Activated CD4-positive, alpha-beta T cell treated with anti-CD3 and anti-CD28 coated beads for 1 hour (primary cell): ENCODE data around the gene SDF2L1.
A peak's percentile ranks its signal among the peaks of the same experiment; 100 is the strongest.
"Not testable (repeated sequence)": the region's sequence is repeated elsewhere in the genome, so short reads cannot be mapped to it uniquely, and the experiment has no call there.

Experiments used
- DNase-seq: peaks from one replicate; pipeline ENCODE4 v3.0.0-alpha.2; 2020

SDF2L1 gene

GRCh38 chr22:21641789-21642583, at the start of gene SDF2L1:
TSS of gene SDF2L1 (plus strand) at chr22:21642302. CDS start at chr22:21642337, 35 bp downstream.
- DNase-seq: peak; percentile 96

DNA sequence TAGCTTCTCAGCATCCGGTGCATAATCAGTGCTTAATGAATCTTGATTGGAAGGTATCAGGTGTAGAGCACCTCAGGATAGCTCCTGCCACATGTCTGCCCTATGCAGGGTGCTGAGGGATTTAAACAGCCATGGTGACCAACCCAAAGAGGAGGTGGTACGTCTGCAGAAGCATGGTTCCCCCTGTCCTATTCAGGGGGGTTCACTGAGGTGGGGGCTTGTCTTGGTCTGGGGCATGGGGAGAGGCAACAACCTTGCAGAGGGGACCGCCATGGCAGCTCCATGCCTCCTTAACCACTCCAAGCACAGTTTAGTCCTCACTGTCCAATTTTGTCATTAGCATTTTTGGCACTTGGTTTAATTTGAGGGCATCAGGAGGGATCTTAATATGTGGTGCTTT, 49.7 kb upstream of the SDF2L1 start:
- no peak for DNase-seq

DNA sequence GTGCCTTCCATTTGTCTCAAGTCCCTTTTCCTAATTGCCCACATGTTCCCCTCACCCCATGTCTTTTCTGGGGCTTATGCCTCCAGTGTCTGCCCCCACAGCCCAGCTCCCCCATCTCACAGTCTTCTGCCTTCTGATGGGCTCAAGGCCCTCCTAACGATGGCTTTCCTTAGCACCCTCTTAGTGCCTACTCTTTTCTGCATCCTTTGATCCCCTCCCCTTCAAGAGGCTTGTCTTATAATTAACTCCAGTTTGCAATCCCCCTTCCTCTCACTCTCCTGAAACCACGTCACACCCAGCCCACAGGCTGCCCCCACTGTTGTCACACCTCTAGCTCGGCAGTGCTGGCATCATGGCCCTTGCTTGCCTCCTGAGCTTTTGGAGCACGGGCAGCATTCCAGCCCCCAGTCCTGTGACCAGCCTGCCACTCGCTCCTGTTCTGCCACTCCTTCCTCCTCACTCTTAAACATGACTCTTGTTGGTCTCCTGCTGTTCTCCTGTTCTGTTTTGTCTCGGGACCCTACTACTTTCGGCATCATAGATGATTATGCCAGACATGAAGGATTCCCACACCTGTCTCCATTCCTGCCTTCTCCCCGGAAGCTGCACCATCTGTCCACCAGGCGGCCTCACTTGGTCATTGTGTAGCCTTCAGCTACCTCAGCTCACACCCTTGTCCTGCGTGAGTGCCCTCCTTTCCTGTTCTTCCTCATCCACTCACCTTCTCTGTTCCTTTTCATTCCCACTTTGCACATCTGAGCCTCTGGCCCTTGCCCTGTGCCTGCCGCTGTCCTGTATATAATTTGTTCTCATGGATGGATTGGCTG, 48.5 kb upstream of the SDF2L1 start:
- no peak for DNase-seq

DNA sequence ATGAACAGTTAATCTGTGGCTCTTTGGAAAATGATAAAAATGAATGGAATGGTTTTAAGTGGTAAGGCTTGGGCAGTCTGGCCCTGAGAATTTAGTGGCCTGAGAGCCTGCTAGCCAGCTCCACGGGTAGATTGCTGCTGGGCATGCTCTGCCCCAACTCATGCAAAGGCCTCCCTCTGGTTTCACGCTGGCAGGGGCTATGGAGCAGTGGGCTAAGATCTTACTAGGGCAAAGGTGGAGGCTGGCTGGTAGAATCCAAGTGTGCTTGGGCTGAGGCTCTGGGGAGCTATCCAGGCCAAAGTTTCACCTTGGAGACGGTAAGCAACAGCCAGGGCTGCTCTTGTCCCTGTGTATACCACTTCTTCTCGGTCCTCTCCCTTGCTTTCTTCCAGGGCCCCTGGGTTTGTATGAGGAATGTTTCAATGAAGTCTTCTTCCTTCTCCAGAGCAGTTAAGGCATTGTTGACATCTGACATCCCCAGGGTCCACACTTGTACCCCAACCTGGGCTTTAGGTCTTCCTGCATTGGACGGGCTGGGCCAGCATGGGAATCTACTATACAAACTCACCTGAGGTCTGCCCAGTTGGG, 47.1 kb upstream of the SDF2L1 start:
- DNase-seq: no peak

DNA sequence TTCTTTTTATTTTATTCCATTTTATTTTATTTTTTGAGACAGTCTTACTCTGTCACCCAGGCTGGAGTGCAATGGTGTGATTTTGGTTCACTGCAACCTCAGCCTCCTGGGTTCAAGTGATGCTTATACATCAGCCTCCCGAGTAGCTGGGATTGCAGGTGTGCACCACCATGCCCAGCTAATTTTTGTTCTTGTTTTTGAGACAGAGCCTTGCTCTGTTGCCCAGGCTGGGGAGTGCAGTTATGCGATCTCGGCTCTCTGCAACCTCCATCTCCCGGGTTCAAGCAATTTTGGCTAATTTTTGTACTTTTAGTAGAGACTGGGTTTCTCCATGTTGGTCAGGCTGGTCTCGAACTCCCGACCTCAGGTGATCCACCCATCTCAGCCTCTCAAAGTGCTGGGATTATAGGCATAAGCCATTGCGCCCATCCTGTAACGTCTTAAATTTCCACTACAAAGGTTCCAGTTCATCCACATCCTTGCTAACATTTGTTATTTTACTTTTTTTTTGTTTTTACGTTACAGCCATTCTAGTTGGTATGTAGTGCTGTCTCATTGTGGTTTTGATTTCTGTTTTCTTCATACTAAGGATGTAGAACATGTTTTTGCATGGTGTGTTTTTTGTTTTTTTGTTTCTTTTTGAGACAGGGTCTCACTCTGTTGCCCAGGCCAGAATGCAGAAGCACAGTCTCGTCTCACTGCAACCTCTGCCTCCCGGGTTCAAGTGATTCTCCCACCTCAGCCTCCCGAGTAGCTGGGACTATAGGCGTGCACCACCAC, 45.6 kb upstream of the SDF2L1 start:
- DNase-seq: not testable (repeated sequence)

DNA sequence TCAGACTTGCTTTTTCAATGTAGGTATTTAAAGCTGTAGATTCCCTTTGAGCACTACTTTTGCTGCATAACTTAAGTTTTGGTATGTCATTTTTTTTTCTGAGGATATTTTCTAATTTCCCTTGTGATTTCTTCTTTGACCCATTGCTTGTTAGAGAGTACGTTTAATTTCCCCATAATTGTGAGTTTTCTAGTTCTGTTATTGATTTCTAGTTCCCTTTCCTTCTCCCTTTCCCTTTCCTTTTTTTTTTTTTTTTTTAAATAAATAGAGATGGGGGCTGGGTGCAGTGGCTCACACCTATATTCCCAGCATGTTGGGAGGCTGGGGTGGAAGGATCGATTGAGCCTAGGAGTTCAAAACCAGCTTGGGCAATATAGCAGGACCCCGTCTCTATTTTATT, 43.8 kb upstream of the SDF2L1 start:
- no peak for DNase-seq

GRCh38 chr22:21599053-21599893, 42.8 kb upstream of the SDF2L1 start:
- DNase-seq: no peak

DNA sequence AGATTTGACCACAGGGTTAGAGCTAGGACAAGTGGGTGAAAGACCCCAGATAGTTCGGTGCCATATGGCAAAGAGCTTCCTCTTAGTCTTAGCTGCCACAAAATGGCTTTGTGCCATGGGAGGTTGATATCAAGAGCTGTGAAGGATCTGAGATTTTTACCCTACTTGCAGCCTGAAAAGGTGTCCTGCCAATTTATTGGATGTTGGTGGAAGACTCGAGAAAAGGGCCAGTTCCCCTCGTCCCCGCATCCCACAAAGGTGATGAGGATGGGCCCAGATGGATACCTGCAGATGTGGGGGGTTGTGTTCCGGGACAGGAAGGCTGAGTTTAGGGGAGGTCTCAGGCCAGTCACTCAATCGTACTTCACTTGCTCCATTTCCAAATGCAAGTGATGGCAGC, 39.5 kb upstream of the SDF2L1 start:
- DNase-seq: no peak

- no peak for DNase-seq
Measured at GRCh38 chr22:21603973-21604372, 38.1 kb upstream of the SDF2L1 start.

DNA sequence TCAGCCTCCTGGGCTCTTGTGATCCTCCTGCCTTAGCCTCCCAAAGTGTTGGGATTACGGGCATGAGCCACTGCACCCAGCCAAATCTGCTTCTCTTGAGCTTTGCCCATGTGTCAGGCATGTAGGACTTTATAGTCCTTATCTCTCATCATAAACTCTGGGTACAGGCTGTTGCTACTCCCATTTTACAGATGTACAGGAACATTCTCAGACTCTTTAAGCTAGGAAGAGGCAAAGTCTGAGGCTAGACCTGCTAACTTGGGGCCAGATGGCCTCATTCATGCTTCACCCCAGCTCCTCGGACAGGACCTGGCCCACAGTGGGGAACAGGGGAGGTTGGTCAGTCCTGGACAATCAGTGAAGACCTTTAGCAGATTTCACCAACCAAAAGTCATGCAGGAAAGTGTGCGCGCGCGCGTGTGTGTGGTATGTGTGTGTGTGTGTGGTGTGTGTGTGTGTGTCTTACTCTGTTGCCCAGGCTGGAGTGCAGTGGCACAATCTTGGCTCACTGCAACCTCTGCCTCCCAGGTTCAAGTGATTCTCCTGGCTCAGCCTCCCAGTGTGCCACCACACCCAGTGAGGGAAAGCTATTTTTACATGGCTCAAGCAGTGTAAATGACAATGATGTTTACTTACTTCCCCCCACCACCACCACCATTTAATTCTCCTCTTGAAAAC, 36.1 kb upstream of the SDF2L1 start:
- no peak for DNase-seq

GRCh38 chr22:21606775-21607174, 35.3 kb upstream of the SDF2L1 start:
- no peak for DNase-seq

DNA sequence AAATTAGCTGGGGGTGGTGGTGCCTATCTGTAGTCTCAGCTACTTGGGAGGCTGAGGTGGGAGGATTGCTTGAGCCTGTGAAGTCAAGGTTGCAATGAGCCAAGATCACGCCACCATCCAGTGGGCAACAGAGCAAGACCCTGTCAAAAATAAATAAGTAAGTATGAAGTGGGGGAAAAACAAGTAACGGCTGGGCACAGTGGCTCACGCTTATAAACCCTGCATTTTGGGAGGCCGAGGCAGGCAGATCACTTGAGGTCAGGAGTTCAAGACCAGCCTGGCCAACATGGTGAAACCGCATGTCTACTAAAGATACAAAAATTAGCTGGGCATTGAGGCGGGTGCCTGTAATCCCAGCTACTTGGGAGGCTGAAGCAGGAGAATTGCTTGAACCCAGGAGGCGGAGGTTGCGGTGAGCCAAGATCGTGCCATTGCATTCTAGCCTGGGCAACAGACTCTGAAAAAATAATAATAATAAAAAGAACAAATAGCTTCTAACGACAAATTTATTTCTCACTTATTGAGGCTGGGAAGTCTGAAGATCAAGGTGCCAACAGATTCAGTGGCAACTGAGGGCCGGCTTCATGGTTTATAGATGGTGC, 32.4 kb upstream of the SDF2L1 start:
- DNase-seq: not testable (repeated sequence)

DNA sequence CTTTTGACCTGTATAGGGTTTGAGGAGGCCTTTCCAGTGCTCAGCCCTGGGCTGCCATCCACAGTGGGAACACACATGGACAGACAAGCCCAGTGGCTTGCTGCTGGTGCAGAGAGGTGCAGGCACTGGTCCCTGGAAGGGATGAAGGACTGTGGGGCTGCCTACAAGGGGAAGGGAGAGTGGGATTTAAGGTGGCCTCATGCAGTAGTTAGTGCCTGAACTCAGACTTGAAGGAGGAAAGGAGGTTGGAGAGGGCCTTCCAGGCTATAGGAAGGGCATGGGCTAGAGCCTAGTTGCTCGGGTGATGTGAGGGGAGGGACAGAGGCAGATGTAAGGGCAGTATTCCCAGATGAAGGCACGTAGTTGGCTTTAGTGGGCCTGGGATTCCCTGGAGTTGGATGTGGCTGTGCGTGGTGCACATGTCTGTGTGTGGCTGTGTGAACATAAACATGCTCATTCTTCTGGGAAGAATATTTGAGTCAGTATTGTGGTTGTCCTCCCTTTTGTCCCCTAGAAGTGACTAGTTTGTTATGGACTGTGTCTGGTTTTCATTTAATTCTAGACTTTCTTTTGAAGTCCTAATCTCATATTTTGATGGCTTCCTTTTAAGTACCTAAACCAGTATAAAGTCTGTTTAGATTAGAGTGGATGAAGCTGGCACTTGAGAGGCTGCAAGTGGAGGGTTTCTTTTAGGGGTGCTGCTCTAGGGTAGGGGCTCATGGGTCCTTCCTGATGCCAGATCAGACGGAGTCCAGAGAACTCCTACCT, 30.7 kb upstream of the SDF2L1 start:
- no peak for DNase-seq

GRCh38 chr22:21612858-21613257, 29.2 kb upstream of the SDF2L1 start:
- no peak for DNase-seq

- DNase-seq: no peak
Measured at GRCh38 chr22:21613553-21614233, 28.4 kb upstream of the SDF2L1 start.

DNA sequence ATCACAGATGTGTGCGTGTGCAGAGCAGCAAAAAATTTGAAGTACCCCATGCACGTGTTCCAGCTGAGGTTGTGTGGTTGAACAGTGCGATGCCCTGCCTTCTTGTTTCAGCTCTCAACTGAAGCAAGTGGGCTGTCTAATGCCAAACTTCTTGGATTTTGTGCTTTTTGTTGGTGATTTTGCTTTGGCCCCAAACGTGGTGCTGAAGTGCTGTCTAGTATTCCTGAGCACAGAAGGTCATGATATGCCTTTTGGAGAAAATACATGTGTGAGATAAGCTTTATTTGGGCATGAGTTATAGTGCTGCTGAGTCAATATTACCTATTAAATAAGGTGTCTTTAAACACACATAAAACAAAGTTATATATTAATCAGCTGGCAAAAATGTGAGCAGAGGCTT, 26.4 kb upstream of the SDF2L1 start:
- DNase-seq: no peak

- not testable (repeated sequence) for DNase-seq
Measured at GRCh38 chr22:21617337-21617736, 24.8 kb upstream of the SDF2L1 start.

- no peak for DNase-seq
Measured at GRCh38 chr22:21621025-21621424, 21.1 kb upstream of the SDF2L1 start.
